IMR-90 (cell line): ENCODE results near the gene NAPG. TPM values are rescaled to one million over a fixed set of nuclear protein-coding genes. Genes with fewer than 3 reads are reported as not detected.

Source experiments
- ATAC-seq: fragments of 200-7000 bp; cut with Tn5 transposase; 2 replicates; pipeline ENCODE4 v1.9.1; 2020; ENCODE audit warnings: low read depth, mild to moderate bottlenecking, moderate library complexity
- BruUV-seq: library from RNA; stranded (reverse); fragments of 400-500 nt; replicated peaks from 2 replicates; lab custom pipeline; 2021; lab: Mats Ljungman, UMichigan
- CTCF ChIA-PET: fragments of 300-600 bp; formaldehyde crosslinking; extraction: SDS; loops from one replicate; lab custom pipeline; 2021; ENCODE audit warnings: antibody characterized with exemption; lab: Yijun Ruan, JAX
- POLR2A ChIA-PET: fragments of 300-600 bp; sonication (Branson Sonifier 250); formaldehyde crosslinking; loops from one replicate; lab custom pipeline; 2022; ENCODE audit warnings: antibody characterized with exemption; ENCODE audit not compliant: unreplicated experiment; lab: Charles Lee
- DNase-seq: peaks from one replicate; pipeline ENCODE4 v3.0.0; 2013
- H2AFZ ChIP-seq: replicated peaks from 2 replicates; pipeline ENCODE3; 2013; ENCODE audit warnings: low read length, mild to moderate bottlenecking; ENCODE audit not compliant: poor library complexity
- H2AK5ac ChIP-seq: 2 replicates; pipeline ENCODE4 v1.6.1; 2013; ENCODE audit warnings: low read depth, low read length, inconsistent platforms
- H2AK9ac ChIP-seq: replicated peaks from 2 replicates; pipeline ENCODE3; 2013; ENCODE audit warnings: mild to moderate bottlenecking, low read depth, low read length, moderate library complexity; ENCODE audit not compliant: poor library complexity
- H2BK120ac ChIP-seq: 2 replicates; pipeline ENCODE4 v1.6.1; 2013; ENCODE audit warnings: low read depth, low read length, inconsistent platforms
- H2BK15ac ChIP-seq: 3 replicates; pipeline ENCODE4 v1.6.1; 2013; ENCODE audit warnings: low read depth, low read length, inconsistent platforms
- H2BK20ac ChIP-seq: 2 replicates; pipeline ENCODE4 v1.6.1; 2013; ENCODE audit warnings: low read depth, mild to moderate bottlenecking, inconsistent platforms, low read length, moderate library complexity
- H2BK5ac ChIP-seq: 2 replicates; pipeline ENCODE4 v1.6.1; 2013; ENCODE audit warnings: mild to moderate bottlenecking, low read depth, low read length, inconsistent platforms; ENCODE audit not compliant: poor library complexity, severe bottlenecking
- H3K14ac ChIP-seq: replicated peaks from 2 replicates; pipeline ENCODE4 v1.6.1; 2013; ENCODE audit warnings: low read depth, low read length, inconsistent platforms
- H3K18ac ChIP-seq: 2 replicates; pipeline ENCODE4 v1.6.1; 2013; ENCODE audit warnings: low read depth, low read length, control low read depth
- H3K23ac ChIP-seq: 2 replicates; pipeline ENCODE4 v1.6.1; 2013; ENCODE audit warnings: low read depth, low read length, inconsistent platforms
- H3K27ac ChIP-seq: 2 replicates; pipeline ENCODE4 v1.5.1; 2013; ENCODE audit warnings: mild to moderate bottlenecking, control low read depth, low read length; ENCODE audit not compliant: insufficient read depth
- H3K27me3 ChIP-seq: 2 replicates; pipeline ENCODE4 v1.6.1; 2013; ENCODE audit warnings: low read length; ENCODE audit not compliant: control insufficient read depth, insufficient read depth
- H3K36me3 ChIP-seq: 2 replicates; pipeline ENCODE4 v1.6.1; 2013; ENCODE audit warnings: low read length, mixed read lengths; ENCODE audit not compliant: control insufficient read depth, insufficient read depth
- H3K4ac ChIP-seq: 2 replicates; pipeline ENCODE4 v1.6.1; 2013; ENCODE audit warnings: low read depth, low read length, inconsistent platforms
- H3K4me1 ChIP-seq: 2 replicates; pipeline ENCODE4 v1.6.1; 2013; ENCODE audit warnings: low read length, mixed read lengths; ENCODE audit not compliant: control insufficient read depth, insufficient read depth
- H3K4me2 ChIP-seq: 2 replicates; pipeline ENCODE4 v1.6.1; 2013; ENCODE audit warnings: low read depth, mild to moderate bottlenecking, control low read depth, low read length, moderate library complexity
- H3K4me3 ChIP-seq: 2 replicates; pipeline ENCODE4 v1.5.1; 2013; ENCODE audit warnings: low read depth, mild to moderate bottlenecking, control low read depth, low read length, moderate library complexity; ENCODE audit not compliant: insufficient read depth
- H3K56ac ChIP-seq: 2 replicates; pipeline ENCODE4 v1.6.1; 2013; ENCODE audit warnings: low read length, inconsistent platforms; ENCODE audit not compliant: insufficient read depth; ENCODE audit errors: extremely low read depth
- H3K79me1 ChIP-seq, 2 experiments: 2 replicates each; pipeline ENCODE4 v1.6.1; 2013; ENCODE audit warnings: low read length in 2 of 2, inconsistent platforms in 1 of 2, low read depth in 1 of 2
- H3K9ac ChIP-seq: 2 replicates; pipeline ENCODE4 v1.6.1; 2013; ENCODE audit warnings: low read depth, low read length, control low read depth
- H3K9me1 ChIP-seq: 2 replicates; pipeline ENCODE4 v1.6.1; 2013; ENCODE audit warnings: low read length, inconsistent platforms; ENCODE audit not compliant: insufficient read depth
- H3K9me3 ChIP-seq: 2 replicates; pipeline ENCODE4 v1.6.1; 2013; ENCODE audit warnings: low read length; ENCODE audit not compliant: control insufficient read depth, insufficient read depth
- H4K20me1 ChIP-seq: 2 replicates; pipeline ENCODE4 v1.6.1; 2013; ENCODE audit warnings: low read length, inconsistent platforms; ENCODE audit not compliant: insufficient read depth
- H4K5ac ChIP-seq: 2 replicates; pipeline ENCODE4 v1.6.1; 2013; ENCODE audit warnings: mild to moderate bottlenecking, low read depth, low read length, control low read depth
- H4K8ac ChIP-seq, 2 experiments: 2 replicates each; pipeline ENCODE4 v1.6.1; 2013; ENCODE audit warnings: low read depth in 2 of 2, low read length in 2 of 2, control low read depth in 1 of 2, inconsistent platforms in 1 of 2
- H4K91ac ChIP-seq: 2 replicates; pipeline ENCODE4 v1.6.1; 2013; ENCODE audit warnings: low read depth, low read length, inconsistent platforms; ENCODE audit not compliant: insufficient read depth
- BHLHE40 ChIP-seq: fragments of 150-350 bp; IDR thresholded peaks from 2 replicates; pipeline ENCODE4 v1.6.1; 2016; ENCODE audit warnings: mild to moderate bottlenecking, low read depth, low read length
- CEBPB ChIP-seq: IDR thresholded peaks from 2 replicates; pipeline ENCODE4 v1.6.1; 2012; ENCODE audit warnings: low read depth, low read length, improper control_type of control experiment
- CHD1 ChIP-seq: IDR thresholded peaks from 2 replicates; pipeline ENCODE4 v1.6.1; 2012; ENCODE audit warnings: low read depth, low read length, improper control_type of control experiment
- FOS ChIP-seq: fragments of 150-350 bp; IDR thresholded peaks from 2 replicates; pipeline ENCODE4 v1.6.1; 2016; ENCODE audit warnings: low read depth, low read length
- MAFK ChIP-seq: IDR thresholded peaks from 2 replicates; pipeline ENCODE4 v1.6.1; 2012; ENCODE audit warnings: low read depth, low read length, improper control_type of control experiment
- MAZ ChIP-seq: IDR thresholded peaks from 2 replicates; pipeline ENCODE4 v1.6.1; 2012; ENCODE audit warnings: low read depth, mild to moderate bottlenecking, low read length, improper control_type of control experiment, moderate library complexity, borderline replicate concordance
- MXI1 ChIP-seq: IDR thresholded peaks from 2 replicates; pipeline ENCODE4 v1.6.1; 2012; ENCODE audit warnings: low read depth, mild to moderate bottlenecking, low read length, moderate library complexity, borderline replicate concordance
- NFE2L2 ChIP-seq: fragments of 150-350 bp; IDR thresholded peaks from 2 replicates; pipeline ENCODE4 v1.6.1; 2016; ENCODE audit warnings: low read depth, mild to moderate bottlenecking, low read length
- POLR2A ChIP-seq: IDR thresholded peaks from 2 replicates; pipeline ENCODE4 v1.6.1; 2012; ENCODE audit warnings: mild to moderate bottlenecking, low read depth, low read length
- RAD21 ChIP-seq: IDR thresholded peaks from 2 replicates; pipeline ENCODE4 v1.6.1; 2012; ENCODE audit warnings: low read length, improper control_type of control experiment
- RCOR1 ChIP-seq: IDR thresholded peaks from 2 replicates; pipeline ENCODE4 v1.6.1; 2012; ENCODE audit warnings: mild to moderate bottlenecking, low read length, improper control_type of control experiment; ENCODE audit not compliant: insufficient replicate concordance
- RFX5 ChIP-seq: IDR thresholded peaks from 2 replicates; pipeline ENCODE4 v1.8.0; 2012; ENCODE audit warnings: low read depth, mild to moderate bottlenecking, low read length, moderate library complexity
- SMC3 ChIP-seq: fragments of 150-350 bp; IDR thresholded peaks from 2 replicates; pipeline ENCODE4 v1.6.1; 2016; ENCODE audit warnings: low read depth, mild to moderate bottlenecking, antibody characterized with exemption, low read length, moderate library complexity
- WGBS, 2 experiments: methylation state at CpG; one replicate each; pipeline versions ENCODE4 v1.1.5 to v1.1.7; 2013; ENCODE audit warnings: missing lambda C conversion rate in 2 of 2; ENCODE audit not compliant: insufficient read length in 1 of 2; ENCODE audit errors: extremely low coverage in 2 of 2; 5-methylcytosine and 5-hydroxymethylcytosine counted together
- dilution Hi-C: fragments of 300-500 bp; cut with HindIII; formaldehyde crosslinking; loops from one replicate; pipeline ENCODE4 v1.14.3; 2018; ENCODE audit warnings: low sequenced_read_pairs; ENCODE audit not compliant: unreplicated experiment
- in situ Hi-C: fragments of 300-500 bp; cut with MboI; formaldehyde crosslinking; loops from 3 replicates; pipeline ENCODE4 v1.14.3; 2019; ENCODE audit warnings: low sequenced_read_pairs, inconsistent platforms, mixed read lengths
- intact Hi-C: fragments of 100-400 bp; cut with micrococcal nuclease; formaldehyde crosslinking; loops from 2 replicates; pipeline ENCODE4 v1.10.0; 2022
- polyA plus RNA-seq, 3 experiments: library from polyadenylated mRNA; depleted of rRNA; stranded (reverse); fragments of >200 nt; gene quantifications; 2 replicates each; pipeline ENCODE4 v1.2.3, GENCODE V29; 2012; ENCODE audit warnings: low replicate concordance in 1 of 3
- total RNA-seq: library from RNA; depleted of rRNA; stranded (reverse); fragments of >200 nt; gene quantifications from 2 replicates; pipeline ENCODE4 v1.2.3, GENCODE V29; 2012
- TF ChIP-seq, protein P1 (sequence below): fragments of 150-350 bp; IDR thresholded peaks from 2 replicates; pipeline ENCODE4 v1.6.1; 2016; ENCODE audit warnings: low read depth, mild to moderate bottlenecking, low read length, moderate library complexity, borderline replicate concordance
- TF ChIP-seq, protein P2 (sequence below): fragments of 150-350 bp; IDR thresholded peaks from 2 replicates; pipeline ENCODE4 v1.6.1; 2017; ENCODE audit warnings: mild to moderate bottlenecking, antibody characterized with exemption, low read length, low read depth
- TF ChIP-seq, protein P3 (sequence below): conservative IDR thresholded peaks from 2 replicates; pipeline ENCODE4 v1.5.1; 2012; ENCODE audit warnings: mild to moderate bottlenecking, low read depth, low read length, improper control_type of control experiment

Gene NAPG
- total and polyA plus RNA-seq, 2 of the 4 experiments (the other 2 are of a cell fraction) = 13.0 to 32.8 TPM

DNA sequence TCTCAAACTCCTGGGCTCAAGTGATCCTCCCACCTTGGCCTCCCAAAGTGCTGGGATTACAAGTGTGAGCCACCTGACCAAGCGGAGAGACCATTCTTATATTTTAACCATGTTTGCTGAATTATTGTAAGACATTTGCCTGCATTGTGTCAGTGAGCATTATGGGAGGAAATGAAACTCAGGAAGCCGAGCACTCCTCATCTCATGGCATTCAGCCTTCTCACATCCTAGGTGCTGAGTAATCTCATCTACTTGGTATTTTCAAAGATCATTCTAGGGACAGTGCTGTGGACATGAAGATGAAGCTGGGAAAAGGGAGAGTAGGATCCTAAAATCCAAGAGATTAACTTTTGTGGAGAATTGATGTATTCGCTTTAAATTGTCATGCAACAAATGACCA, 66.1 kb downstream of the NAPG start:
- intact Hi-C loops = loop anchor here (10.0 kb wide), 1 partner anchor 1323 kb away; no protein-coding TSS in a partner anchor
- Histone ChIP-seq H3K27me3 (no peaks in the 10 kb centered on the region), H3K4me2 (no peak overlapping the region), H3K36me3 (no peaks in the 10 kb centered on the region), H3K4me3 (no peak overlapping the region), H3K4me1 (no peaks in the 10 kb centered on the region), H2AK9ac (no peak overlapping the region), H2AK5ac (no peak overlapping the region), H3K9ac (no peak overlapping the region), H4K91ac (no peak overlapping the region), H3K79me1 (no peaks in the 10 kb centered on the region), H3K23ac (no peak overlapping the region), H4K5ac (no peak overlapping the region), H2BK15ac (no peak overlapping the region), H2BK120ac (no peak overlapping the region), H4K20me1 (no peaks in the 10 kb centered on the region), H3K56ac (no peak overlapping the region), H3K27ac (no peak overlapping the region), H2BK5ac (no peak overlapping the region), H3K9me3 (no peaks in the 10 kb centered on the region), H2AFZ (no peak overlapping the region), H2BK20ac (no peak overlapping the region), H3K18ac (no peak overlapping the region), H3K4ac (no peak overlapping the region), H3K14ac (no peak overlapping the region), H4K8ac (no peak overlapping the region), H3K9me1 (no peaks in the 10 kb centered on the region)
- no TSS peak for BruUV-seq
- WGBS, 2 experiments = no CpG with 5 or more reads among the region's 3 CpGs
- in situ Hi-C loops = no loop called here
- dilution Hi-C loops = no loop called here
- no peak for ATAC-seq
- DNase-seq = no peak
- TF ChIP-seq CEBPB = no peak
- TF ChIP-seq RCOR1 = no peak
- no peak for TF ChIP-seq MAZ
- TF ChIP-seq NFE2L2 = no peak
- no peak for TF ChIP-seq FOS
- TF ChIP-seq MXI1 = no peak
- no peak for TF ChIP-seq POLR2A
- no peak for TF ChIP-seq CHD1
- no peak for TF ChIP-seq RFX5
- no peak for TF ChIP-seq BHLHE40
- no peak for TF ChIP-seq RAD21
- no peak for TF ChIP-seq SMC3
- TF ChIP-seq, protein P1, sequence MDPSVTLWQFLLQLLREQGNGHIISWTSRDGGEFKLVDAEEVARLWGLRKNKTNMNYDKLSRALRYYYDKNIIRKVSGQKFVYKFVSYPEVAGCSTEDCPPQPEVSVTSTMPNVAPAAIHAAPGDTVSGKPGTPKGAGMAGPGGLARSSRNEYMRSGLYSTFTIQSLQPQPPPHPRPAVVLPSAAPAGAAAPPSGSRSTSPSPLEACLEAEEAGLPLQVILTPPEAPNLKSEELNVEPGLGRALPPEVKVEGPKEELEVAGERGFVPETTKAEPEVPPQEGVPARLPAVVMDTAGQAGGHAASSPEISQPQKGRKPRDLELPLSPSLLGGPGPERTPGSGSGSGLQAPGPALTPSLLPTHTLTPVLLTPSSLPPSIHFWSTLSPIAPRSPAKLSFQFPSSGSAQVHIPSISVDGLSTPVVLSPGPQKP = no peak
- TF ChIP-seq, protein P2, sequence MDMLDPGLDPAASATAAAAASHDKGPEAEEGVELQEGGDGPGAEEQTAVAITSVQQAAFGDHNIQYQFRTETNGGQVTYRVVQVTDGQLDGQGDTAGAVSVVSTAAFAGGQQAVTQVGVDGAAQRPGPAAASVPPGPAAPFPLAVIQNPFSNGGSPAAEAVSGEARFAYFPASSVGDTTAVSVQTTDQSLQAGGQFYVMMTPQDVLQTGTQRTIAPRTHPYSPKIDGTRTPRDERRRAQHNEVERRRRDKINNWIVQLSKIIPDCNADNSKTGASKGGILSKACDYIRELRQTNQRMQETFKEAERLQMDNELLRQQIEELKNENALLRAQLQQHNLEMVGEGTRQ = no peak
- no peak for TF ChIP-seq MAFK
- TF ChIP-seq, protein P3, sequence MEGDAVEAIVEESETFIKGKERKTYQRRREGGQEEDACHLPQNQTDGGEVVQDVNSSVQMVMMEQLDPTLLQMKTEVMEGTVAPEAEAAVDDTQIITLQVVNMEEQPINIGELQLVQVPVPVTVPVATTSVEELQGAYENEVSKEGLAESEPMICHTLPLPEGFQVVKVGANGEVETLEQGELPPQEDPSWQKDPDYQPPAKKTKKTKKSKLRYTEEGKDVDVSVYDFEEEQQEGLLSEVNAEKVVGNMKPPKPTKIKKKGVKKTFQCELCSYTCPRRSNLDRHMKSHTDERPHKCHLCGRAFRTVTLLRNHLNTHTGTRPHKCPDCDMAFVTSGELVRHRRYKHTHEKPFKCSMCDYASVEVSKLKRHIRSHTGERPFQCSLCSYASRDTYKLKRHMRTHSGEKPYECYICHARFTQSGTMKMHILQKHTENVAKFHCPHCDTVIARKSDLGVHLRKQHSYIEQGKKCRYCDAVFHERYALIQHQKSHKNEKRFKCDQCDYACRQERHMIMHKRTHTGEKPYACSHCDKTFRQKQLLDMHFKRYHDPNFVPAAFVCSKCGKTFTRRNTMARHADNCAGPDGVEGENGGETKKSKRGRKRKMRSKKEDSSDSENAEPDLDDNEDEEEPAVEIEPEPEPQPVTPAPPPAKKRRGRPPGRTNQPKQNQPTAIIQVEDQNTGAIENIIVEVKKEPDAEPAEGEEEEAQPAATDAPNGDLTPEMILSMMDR = no peak
- ChIA-PET CTCF (no interaction called here), POLR2A (no interaction called here)
